Neural progenitor cell (in vitro differentiated cells): ENCODE measurements around the gene LMF1.

Experiments used
- EZH2 ChIP-seq: fragments of 200-600 bp; sonication (generic); IDR thresholded peaks from 2 replicates; pipeline ENCODE4 v1.6.1; 2017; ENCODE audit warnings: antibody characterized with exemption, mild to moderate bottlenecking, moderate library complexity
- EZH2phosphoT487 ChIP-seq: fragments of 200-600 bp; sonication (generic); IDR thresholded peaks from 2 replicates; pipeline ENCODE4 v1.6.1; 2017; ENCODE audit warnings: antibody characterized with exemption
- TF ChIP-seq, protein P1 (sequence below): fragments of 200-600 bp; sonication (generic); IDR thresholded peaks from 2 replicates; pipeline ENCODE4 v1.5.1; 2017; ENCODE audit warnings: antibody characterized with exemption, mild to moderate bottlenecking

DNA sequence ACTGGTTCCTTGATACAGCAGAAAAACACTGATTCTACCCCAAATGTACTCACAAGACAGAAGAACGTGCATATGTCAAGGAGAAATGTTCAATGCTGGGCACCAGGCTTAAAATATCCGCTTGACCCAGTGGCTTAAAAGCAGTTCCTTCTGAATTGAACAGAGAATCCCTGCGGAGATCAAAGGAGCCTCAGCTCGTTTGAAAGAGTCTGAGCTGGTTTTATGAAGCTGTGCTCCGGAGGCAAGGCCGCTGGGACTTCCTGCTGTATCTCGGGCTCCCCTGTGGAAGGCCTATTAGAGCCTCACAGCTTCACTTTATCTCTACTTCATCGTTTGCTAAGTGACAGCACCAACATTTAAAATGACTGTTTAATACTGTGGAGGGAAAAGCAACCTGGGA, 2.2 kb downstream of the LMF1 start:
- TF ChIP-seq, protein P1, sequence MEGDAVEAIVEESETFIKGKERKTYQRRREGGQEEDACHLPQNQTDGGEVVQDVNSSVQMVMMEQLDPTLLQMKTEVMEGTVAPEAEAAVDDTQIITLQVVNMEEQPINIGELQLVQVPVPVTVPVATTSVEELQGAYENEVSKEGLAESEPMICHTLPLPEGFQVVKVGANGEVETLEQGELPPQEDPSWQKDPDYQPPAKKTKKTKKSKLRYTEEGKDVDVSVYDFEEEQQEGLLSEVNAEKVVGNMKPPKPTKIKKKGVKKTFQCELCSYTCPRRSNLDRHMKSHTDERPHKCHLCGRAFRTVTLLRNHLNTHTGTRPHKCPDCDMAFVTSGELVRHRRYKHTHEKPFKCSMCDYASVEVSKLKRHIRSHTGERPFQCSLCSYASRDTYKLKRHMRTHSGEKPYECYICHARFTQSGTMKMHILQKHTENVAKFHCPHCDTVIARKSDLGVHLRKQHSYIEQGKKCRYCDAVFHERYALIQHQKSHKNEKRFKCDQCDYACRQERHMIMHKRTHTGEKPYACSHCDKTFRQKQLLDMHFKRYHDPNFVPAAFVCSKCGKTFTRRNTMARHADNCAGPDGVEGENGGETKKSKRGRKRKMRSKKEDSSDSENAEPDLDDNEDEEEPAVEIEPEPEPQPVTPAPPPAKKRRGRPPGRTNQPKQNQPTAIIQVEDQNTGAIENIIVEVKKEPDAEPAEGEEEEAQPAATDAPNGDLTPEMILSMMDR, result no peak
- TF ChIP-seq EZH2phosphoT487, result no peak
- TF ChIP-seq EZH2, result no peak
